Neutrophil (primary cell): ENCODE data around the gene PCLO.

ENCODE experiments used
- H3K27ac ChIP-seq: fragments of 200-600 bp; sonication (generic); 2 replicates; pipeline ENCODE4 v1.5.1; 2016; ENCODE audit warnings: mild to moderate bottlenecking, moderate library complexity
- H3K27me3 ChIP-seq: fragments of 200-600 bp; sonication (generic); 2 replicates; pipeline ENCODE4 v1.6.0; 2016; ENCODE audit warnings: mild to moderate bottlenecking
- H3K36me3 ChIP-seq: fragments of 200-600 bp; sonication (generic); 2 replicates; pipeline ENCODE4 v1.5.1; 2017
- H3K4me1 ChIP-seq, 2 experiments: fragments of 200-600 bp in 1 of 2; sonication (generic) in 1 of 2; 1 replicate in 1 of 2; 2 replicates in 1 of 2; pipeline versions ENCODE4 v1.5.1 to v1.6.1; 2013 to 2016; ENCODE audit warnings: low read depth in 1 of 2, low read length in 1 of 2, mild to moderate bottlenecking in 1 of 2, moderate library complexity in 1 of 2; ENCODE audit not compliant: control insufficient read depth in 1 of 2, insufficient read depth in 1 of 2
- H3K4me3 ChIP-seq, 2 experiments: fragments of 200-600 bp in 1 of 2; sonication (generic) in 1 of 2; 1 replicate in 1 of 2; 2 replicates in 1 of 2; pipeline ENCODE4 v1.5.1; 2013 to 2016; ENCODE audit warnings: low read depth in 1 of 2, low read length in 1 of 2, mild to moderate bottlenecking in 1 of 2, moderate library complexity in 1 of 2
- H3K9me3 ChIP-seq: fragments of 200-600 bp; sonication (generic); 2 replicates; pipeline ENCODE4 v1.5.1; 2016
- TF ChIP-seq, protein P1 (sequence below): fragments of 200-600 bp; sonication (generic); IDR thresholded peaks from 2 replicates; pipeline ENCODE4 v1.5.1; 2016; ENCODE audit warnings: antibody characterized with exemption

Gene PCLO

DNA sequence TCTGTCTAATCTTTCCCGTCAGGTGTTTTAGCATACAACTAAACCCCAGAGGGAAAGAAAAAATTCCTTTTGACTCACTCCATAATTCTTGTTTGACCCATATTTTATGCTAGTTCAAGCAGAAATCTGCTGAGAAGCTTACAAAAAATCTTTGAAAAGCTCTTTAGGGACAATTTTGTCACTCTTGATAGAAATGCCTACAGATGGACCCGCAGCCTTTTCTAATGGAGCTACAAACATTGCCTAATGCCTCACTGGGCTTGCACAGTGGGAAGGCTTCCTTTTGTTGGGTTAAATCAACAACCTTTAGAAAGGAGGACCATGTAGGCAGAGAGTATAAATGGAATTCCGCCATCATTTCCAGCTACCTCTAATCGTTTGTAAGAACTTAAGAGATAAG is 344.5 kb downstream of the PCLO start:
- Histone ChIP-seq H3K9me3 (no peaks in the 10 kb centered on the region), H3K27me3 (no peaks in the 10 kb centered on the region)

DNA sequence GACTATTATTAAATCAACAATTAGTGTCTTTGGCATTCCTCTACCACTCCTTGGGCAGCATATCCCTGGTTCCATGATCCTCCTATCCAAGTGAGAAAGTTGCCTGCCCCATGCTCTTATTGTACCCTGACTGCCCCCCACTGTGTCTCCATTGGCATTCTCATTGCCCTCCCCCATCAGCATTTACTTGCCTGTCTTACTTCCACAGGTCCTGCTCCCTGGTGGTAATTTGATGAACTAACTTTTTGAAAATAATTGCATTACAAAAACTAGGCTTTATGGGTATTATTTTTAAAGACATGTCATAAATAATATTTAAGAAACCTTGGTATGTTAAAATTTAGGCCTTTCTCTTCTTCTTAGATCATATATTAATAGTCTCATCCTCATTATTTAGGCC is 346.4 kb downstream of the PCLO start:
- Histone ChIP-seq H3K4me1 (no peaks in the 10 kb centered on the region), H3K27me3 (no peaks in the 10 kb centered on the region), H3K9me3 (no peaks in the 10 kb centered on the region), H3K36me3 (no peaks in the 10 kb centered on the region), H3K27ac (no peak overlapping the region), H3K4me3 (no peak overlapping the region)
- TF ChIP-seq, protein P1, sequence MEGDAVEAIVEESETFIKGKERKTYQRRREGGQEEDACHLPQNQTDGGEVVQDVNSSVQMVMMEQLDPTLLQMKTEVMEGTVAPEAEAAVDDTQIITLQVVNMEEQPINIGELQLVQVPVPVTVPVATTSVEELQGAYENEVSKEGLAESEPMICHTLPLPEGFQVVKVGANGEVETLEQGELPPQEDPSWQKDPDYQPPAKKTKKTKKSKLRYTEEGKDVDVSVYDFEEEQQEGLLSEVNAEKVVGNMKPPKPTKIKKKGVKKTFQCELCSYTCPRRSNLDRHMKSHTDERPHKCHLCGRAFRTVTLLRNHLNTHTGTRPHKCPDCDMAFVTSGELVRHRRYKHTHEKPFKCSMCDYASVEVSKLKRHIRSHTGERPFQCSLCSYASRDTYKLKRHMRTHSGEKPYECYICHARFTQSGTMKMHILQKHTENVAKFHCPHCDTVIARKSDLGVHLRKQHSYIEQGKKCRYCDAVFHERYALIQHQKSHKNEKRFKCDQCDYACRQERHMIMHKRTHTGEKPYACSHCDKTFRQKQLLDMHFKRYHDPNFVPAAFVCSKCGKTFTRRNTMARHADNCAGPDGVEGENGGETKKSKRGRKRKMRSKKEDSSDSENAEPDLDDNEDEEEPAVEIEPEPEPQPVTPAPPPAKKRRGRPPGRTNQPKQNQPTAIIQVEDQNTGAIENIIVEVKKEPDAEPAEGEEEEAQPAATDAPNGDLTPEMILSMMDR, result no peak

More for the DNA sequence above, 344.5 kb downstream of the PCLO start:
- no peaks in the 10 kb centered on the region for H3K4me1 ChIP-seq
- no peak overlapping the region for H3K4me3 ChIP-seq
- no peak overlapping the region for H3K27ac ChIP-seq
- TF ChIP-seq, protein P1, result no peak
- H3K36me3 ChIP-seq, result no peaks in the 10 kb centered on the region

DNA sequence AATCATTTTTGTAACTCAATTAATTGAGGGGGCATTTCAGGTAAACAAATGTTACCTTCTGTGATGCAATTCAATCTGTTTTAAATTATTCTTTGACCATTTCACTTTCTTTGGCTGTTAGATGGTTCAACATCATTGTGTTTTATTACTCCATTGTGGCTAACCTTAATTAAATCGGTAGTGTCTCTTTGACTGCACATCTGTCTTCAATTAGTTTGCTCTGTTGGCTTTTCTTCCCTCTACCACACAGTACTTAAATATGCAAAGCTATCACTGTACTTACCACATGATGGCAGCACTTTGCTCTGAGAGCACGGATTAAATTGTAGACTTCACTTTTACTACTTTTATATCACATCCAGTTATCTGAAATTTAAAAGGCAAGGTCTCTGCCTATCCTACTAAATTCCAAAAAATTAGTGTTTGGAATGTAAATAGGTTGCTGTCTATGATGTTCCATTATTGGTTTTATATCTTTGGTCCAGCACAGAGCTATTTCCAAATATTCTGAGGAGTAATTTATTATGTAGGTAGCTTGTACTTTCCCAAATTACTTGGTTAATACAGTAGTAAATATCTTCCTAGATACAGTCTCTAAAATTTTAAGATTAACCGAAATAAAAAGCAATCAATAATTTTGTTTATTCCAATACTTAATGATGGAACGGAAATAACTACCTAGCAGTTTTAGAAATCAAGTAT is 352.0 kb downstream of the PCLO start:
- H3K27me3 ChIP-seq, result no peaks in the 10 kb centered on the region
- no peaks in the 10 kb centered on the region for H3K9me3 ChIP-seq
- H3K36me3 ChIP-seq, result no peaks in the 10 kb centered on the region
- no peaks in the 10 kb centered on the region for H3K4me1 ChIP-seq
- TF ChIP-seq, protein P1, result no peak
- no peak overlapping the region for H3K4me3 ChIP-seq
- no peak overlapping the region for H3K27ac ChIP-seq

DNA sequence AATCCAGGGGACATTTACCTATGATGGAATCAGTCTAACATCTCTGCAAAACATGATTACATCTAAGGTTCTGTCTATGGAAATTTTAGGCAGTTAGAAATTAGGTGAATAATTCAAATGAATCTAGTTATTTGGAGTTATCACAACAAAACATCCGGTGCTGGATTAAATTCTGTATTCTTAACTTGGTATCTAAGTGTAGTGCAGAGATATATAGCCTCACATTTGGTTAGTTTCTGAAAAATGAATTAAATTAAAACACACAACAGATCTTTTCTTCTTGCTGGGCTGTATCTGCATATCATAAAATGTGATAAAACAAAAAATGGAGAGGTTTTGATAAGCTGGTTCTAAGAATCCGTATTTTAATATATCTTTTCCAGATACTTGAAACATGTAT is 354.1 kb downstream of the PCLO start:
- Histone ChIP-seq H3K4me1 (no peaks in the 10 kb centered on the region), H3K4me3 (no peak overlapping the region), H3K27me3 (no peaks in the 10 kb centered on the region), H3K9me3 (no peaks in the 10 kb centered on the region), H3K27ac (no peak overlapping the region), H3K36me3 (no peaks in the 10 kb centered on the region)
- TF ChIP-seq, protein P1, result no peak

DNA sequence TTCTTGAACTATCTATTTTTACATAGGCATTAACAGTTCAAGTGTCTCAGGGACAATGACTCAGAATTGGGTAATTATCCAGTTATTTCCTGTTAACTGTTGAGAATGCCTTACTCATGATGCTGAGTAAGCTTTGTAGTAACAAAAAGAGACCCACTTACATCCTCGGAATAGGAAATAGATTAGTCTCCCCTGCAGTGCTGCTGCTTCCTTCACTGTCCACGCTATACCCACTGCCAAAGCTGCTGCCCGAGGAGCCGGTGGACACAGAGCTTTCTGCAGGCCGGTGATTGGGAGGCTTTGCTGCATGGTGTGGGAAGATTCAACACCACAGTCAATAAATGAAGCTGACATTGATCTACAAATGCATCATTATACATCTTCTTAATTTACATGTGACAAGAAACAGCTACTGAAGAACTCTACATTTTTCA is 357.1 kb downstream of the PCLO start:
- Histone ChIP-seq H3K27ac (no peak overlapping the region), H3K9me3 (no peaks in the 10 kb centered on the region), H3K36me3 (no peaks in the 10 kb centered on the region), H3K27me3 (no peaks in the 10 kb centered on the region), H3K4me3 (no peak overlapping the region), H3K4me1 (no peaks in the 10 kb centered on the region)
- TF ChIP-seq, protein P1, result no peak
